NCI-H187 (cell line): ENCODE results near the gene TBX4.

Source experiments
- DNase-seq, 2 experiments: peaks; one replicate each; lab custom pipeline; 2025; lab: John Stamatoyannopoulos, UW

The TBX4 gene

GRCh38 chr17:61452301-61453290 is at the start of gene TBX4:
Gene TBX4, plus strand, starts transcription at chr17:61452422. Its CDS starts 4,069 bp downstream, at chr17:61456491.
- no peak for DNase-seq

- DNase-seq: peak in 1 of 2 experiments; percentile 60
Measured at GRCh38 chr17:61402978-61403800, 49.0 kb upstream of the TBX4 start.

- no peak for DNase-seq
Measured at GRCh38 chr17:61403801-61404662, 48.2 kb upstream of the TBX4 start.

GRCh38 chr17:61404663-61404912 is 47.6 kb upstream of the TBX4 start:
- no peak for DNase-seq

- no peak for DNase-seq
Measured at GRCh38 chr17:61404913-61405685, 47.1 kb upstream of the TBX4 start.

- DNase-seq: no peak
Measured at GRCh38 chr17:61405686-61406536, 46.3 kb upstream of the TBX4 start.

GRCh38 chr17:61406537-61406845 is 45.7 kb upstream of the TBX4 start:
- no peak for DNase-seq

- DNase-seq: no peak
Measured at GRCh38 chr17:61406971-61407911, 45.0 kb upstream of the TBX4 start.

GRCh38 chr17:61408151-61409041 is 43.8 kb upstream of the TBX4 start:
- DNase-seq: no peak

GRCh38 chr17:61409301-61410112 is 42.7 kb upstream of the TBX4 start:
- DNase-seq: no peak

- no peak for DNase-seq
Measured at GRCh38 chr17:61410141-61411010, 41.8 kb upstream of the TBX4 start.

- DNase-seq: no peak
Measured at GRCh38 chr17:61411011-61411260, 41.3 kb upstream of the TBX4 start.

- no peak for DNase-seq
Measured at GRCh38 chr17:61411261-61412142, 40.7 kb upstream of the TBX4 start.

- DNase-seq: peak; percentile 44 to 57
Measured at GRCh38 chr17:61412143-61412859, 39.9 kb upstream of the TBX4 start.
